Subcutaneous adipose tissue (tissue), 4 donors: Measurements from ENCODE around the gene TSC22D2. TPM values are rescaled to one million over a fixed set of nuclear protein-coding genes. Genes with fewer than 3 reads are reported as not detected.

Experiments
- CTCF ChIP-seq: fragments of 450-650 bp; IDR thresholded peaks from one replicate; pipeline ENCODE4 v1.5.1; 2016; ENCODE audit warnings: low read depth, mild to moderate bottlenecking, control low read depth, antibody characterized with exemption, moderate library complexity
- total RNA-seq, 4 donors: library from RNA; depleted of rRNA; stranded (reverse); fragments of >200 nt; gene quantifications; one replicate each; pipeline ENCODE4 v1.1.0, GENCODE V29; 2016

The TSC22D2 gene
- total RNA-seq, 4 donors from 2014 or later, result 11.2 to 36.5 (median 18.0) TPM

- no peak for TF ChIP-seq CTCF
Observed at GRCh38 chr3:150511122-150511821, 103.2 kb downstream of the TSC22D2 start.

- no peak for TF ChIP-seq CTCF
Observed at GRCh38 chr3:150515210-150515609, 107.1 kb downstream of the TSC22D2 start.

Other genes with a start within 250 kb of the TSC22D2 start
- gene SERP1, start 138.2 kb downstream of the TSC22D2 start, total RNA-seq, result 100 to 1,000 TPM; 106 to 198 (median 175) TPM
- gene EIF2A, start 138.5 kb downstream of the TSC22D2 start, total RNA-seq, result 100 to 1,000 TPM; 142 to 195 (median 168) TPM
- gene SELENOT, start 195.0 kb downstream of the TSC22D2 start, total RNA-seq, result 100 to 1,000 TPM in 2 of 4 donors, 10 to 100 TPM in 2; 66.9 to 207 (median 92.8) TPM